ENCODE measurements around the gene ABHD1.

The ABHD1 gene

GRCh38 chr2:27145682-27146081 is 22.1 kb downstream of the ABHD1 start:
- H3K27ac ChIP-seq, result no peak overlapping the region
- H3K27me3 ChIP-seq (replicated peaks), result peaks cover 2% of the 10 kb centered on the region
- no peak overlapping the region for H3K4me3 ChIP-seq (ENCODE audit: low read depth, low read length)
- in situ Hi-C loops (cut with HindIII; ENCODE audit: low pct_ligation_motif_present, low sequenced_read_pairs), result no loop called here
- no peak for DNase-seq
- TF ChIP-seq CTCF (IDR thresholded peaks at IDR 0.05; ENCODE audit: low read depth, low read length, missing control alignments), result no peak
- H3K36me3 ChIP-seq (replicated peaks), result no peaks in the 10 kb centered on the region

- TF ChIP-seq CTCF (IDR thresholded peaks at IDR 0.05; ENCODE audit: low read depth, low read length, missing control alignments), result no peak
- no peak for DNase-seq
- Histone ChIP-seq H3K27ac (no peak overlapping the region), H3K27me3 (replicated peaks) (peaks cover 2% of the 10 kb centered on the region), H3K4me3 (ENCODE audit: low read depth, low read length) (no peak overlapping the region), H3K36me3 (replicated peaks) (no peaks in the 10 kb centered on the region)
- in situ Hi-C loops (cut with HindIII; ENCODE audit: low pct_ligation_motif_present, low sequenced_read_pairs), result no loop called here
Measured at GRCh38 chr2:27147935-27148334, 24.3 kb downstream of the ABHD1 start.

- Histone ChIP-seq H3K27ac (no peak within 1 kb of the TSS), H3K4me3 (ENCODE audit: low read depth, low read length) (no peak within 1 kb of the TSS), H3K36me3 (replicated peaks) (no peaks in the 10 kb centered on the region), H3K27me3 (replicated peaks) (peaks cover 2% of the 10 kb centered on the region)
- TF ChIP-seq CTCF (IDR thresholded peaks at IDR 0.05; ENCODE audit: low read depth, low read length, missing control alignments), result no peak
- in situ Hi-C loops (cut with HindIII; ENCODE audit: low pct_ligation_motif_present, low sequenced_read_pairs), result no loop called here
- DNase-seq, result no peak
Measured at GRCh38 chr2:27148801-27149439, 25.3 kb downstream of the ABHD1 start, which contains the start of gene TCF23. TSS of gene TCF23 (plus strand) at chr2:27149004. CDS start at chr2:27149134, 130 bp downstream.

- Histone ChIP-seq H3K36me3 (replicated peaks) (no peaks in the 10 kb centered on the region), H3K4me3 (ENCODE audit: low read depth, low read length) (no peak overlapping the region), H3K27ac (no peak overlapping the region), H3K27me3 (replicated peaks) (peaks cover 5% of the 10 kb centered on the region)
- no peak for DNase-seq
- TF ChIP-seq CTCF (IDR thresholded peaks at IDR 0.05; ENCODE audit: low read depth, low read length, missing control alignments), result no peak
- in situ Hi-C loops (cut with HindIII; ENCODE audit: low pct_ligation_motif_present, low sequenced_read_pairs), result no loop called here
Measured at GRCh38 chr2:27149570-27150405, 26.2 kb downstream of the ABHD1 start.

- H3K36me3 ChIP-seq (replicated peaks), result no peaks in the 10 kb centered on the region
- H3K27ac ChIP-seq, result no peak overlapping the region
- peaks cover 5% of the 10 kb centered on the region for H3K27me3 ChIP-seq (replicated peaks)
- no peak for DNase-seq
- in situ Hi-C loops (cut with HindIII; ENCODE audit: low pct_ligation_motif_present, low sequenced_read_pairs), result no loop called here
- no peak overlapping the region for H3K4me3 ChIP-seq (ENCODE audit: low read depth, low read length)
- no peak for TF ChIP-seq CTCF (IDR thresholded peaks at IDR 0.05; ENCODE audit: low read depth, low read length, missing control alignments)
Measured at GRCh38 chr2:27150639-27151230, 27.1 kb downstream of the ABHD1 start.
